Activated CD4-positive, CD25-positive, alpha-beta regulatory T cell treated with anti-CD3 and anti-CD28 coated beads, Interleukin-2, amount 50 U/mL, for 16 hours (primary cell): ENCODE data around the gene DCBLD1.

ENCODE experiments used
- DNase-seq: peaks from one replicate; pipeline ENCODE4 v3.0.0-alpha.2; 2020; ENCODE audit warnings: low read depth, low spot score

DCBLD1 gene

GRCh38 chr6:117558818-117559217 lies 76.3 kb downstream of the DCBLD1 start:
- no peak for DNase-seq

- DNase-seq = no peak
Measured at GRCh38 chr6:117559299-117559698, 76.8 kb downstream of the DCBLD1 start.

GRCh38 chr6:117561128-117561527 lies 78.7 kb downstream of the DCBLD1 start:
- no peak for DNase-seq

- DNase-seq = no peak
Measured at GRCh38 chr6:117564681-117565080, 82.2 kb downstream of the DCBLD1 start.

GRCh38 chr6:117568247-117568646 lies 85.8 kb downstream of the DCBLD1 start:
- no peak for DNase-seq

- DNase-seq = no peak
Measured at GRCh38 chr6:117568831-117569410, 86.4 kb downstream of the DCBLD1 start.

GRCh38 chr6:117573006-117573680 lies 90.7 kb downstream of the DCBLD1 start:
- DNase-seq = no peak

- no peak for DNase-seq
Measured at GRCh38 chr6:117574198-117574597, 91.7 kb downstream of the DCBLD1 start.

- DNase-seq = no peak
Measured at GRCh38 chr6:117585647-117586046, 103.2 kb downstream of the DCBLD1 start.

GRCh38 chr6:117590447-117590846 lies 108.0 kb downstream of the DCBLD1 start:
- DNase-seq = no peak

GRCh38 chr6:117591405-117591804 lies 108.9 kb downstream of the DCBLD1 start:
- DNase-seq = no peak

GRCh38 chr6:117592983-117593759 lies 110.7 kb downstream of the DCBLD1 start:
- no peak for DNase-seq

GRCh38 chr6:117595099-117595923 lies 112.8 kb downstream of the DCBLD1 start:
- DNase-seq = no peak

- DNase-seq = no peak
Measured at GRCh38 chr6:117597755-117598154, 115.3 kb downstream of the DCBLD1 start.
